K562 (cell line): Measurements from ENCODE around the gene OCIAD2.

Source experiments
- CC2D1A ChIP-seq: fragments of 450-650 bp; IDR thresholded peaks from 2 replicates; pipeline ENCODE4 v1.6.1; 2017; ENCODE audit warnings: mild to moderate bottlenecking
- EZH2 ChIP-seq: IDR thresholded peaks from 2 replicates; pipeline ENCODE4 v1.6.1; 2012; ENCODE audit warnings: low read depth, mild to moderate bottlenecking, inconsistent platforms, low read length, borderline replicate concordance
- FOXP4 ChIP-seq: sonication (generic); formaldehyde crosslinking; IDR thresholded peaks from 2 replicates; pipeline ENCODE4 v1.8.0; 2022; ENCODE audit warnings: mild to moderate bottlenecking, missing genetic modification reagents, borderline replicate concordance
- KLF10 ChIP-seq: fragments of 250-450 bp; sonication (Bioruptor Pico); IDR thresholded peaks from 2 replicates; pipeline ENCODE4 v1.6.1; 2021; ENCODE audit warnings: matching md5 sums
- POLR2A ChIP-seq: fragments of 450-650 bp; conservative IDR thresholded peaks from 2 replicates; pipeline ENCODE4 v1.6.1; 2016
- POLR2AphosphoS5 ChIP-seq: IDR thresholded peaks from 2 replicates; pipeline ENCODE4 v1.6.1; 2011; ENCODE audit warnings: mild to moderate bottlenecking, low read depth, low read length, moderate library complexity; ENCODE audit not compliant: control insufficient read depth, insufficient read depth
- SETDB1 ChIP-seq: IDR thresholded peaks from one replicate; pipeline ENCODE4 v1.6.1; 2012; ENCODE audit warnings: low read length, control low read depth, inconsistent platforms
- SMARCC2 ChIP-seq: fragments of 450-650 bp; IDR thresholded peaks from 2 replicates; pipeline ENCODE4 v1.6.1; 2017; ENCODE audit warnings: antibody characterized with exemption, moderate library complexity, mild to moderate bottlenecking, low read depth
- SNAPC5 ChIP-seq: fragments of 250-450 bp; sonication (Bioruptor Pico); IDR thresholded peaks from 2 replicates; pipeline ENCODE4 v1.8.0; 2021; ENCODE audit warnings: moderate library complexity, mild to moderate bottlenecking, inconsistent platforms
- SREBF2 ChIP-seq: sonication (generic); formaldehyde crosslinking; IDR thresholded peaks from 2 replicates; pipeline ENCODE4 v1.4.0; 2020; ENCODE audit warnings: mild to moderate bottlenecking, missing genetic modification reagents
- ZNF124 ChIP-seq: sonication (generic); formaldehyde crosslinking; IDR thresholded peaks from 2 replicates; pipeline ENCODE4 v1.8.1; 2022; ENCODE audit warnings: missing genetic modification reagents
- ZNF197 ChIP-seq: fragments of 200-800 bp; sonication (Bioruptor generic); IDR thresholded peaks from 2 replicates; pipeline ENCODE4 v1.6.1; 2016; ENCODE audit warnings: low read depth, missing genetic modification characterization, missing compliant biosample characterization
- TF ChIP-seq, protein P1 (sequence below): fragments of 250-450 bp; sonication (Bioruptor Pico); IDR thresholded peaks from 2 replicates; pipeline ENCODE4 v1.5.0; 2021; ENCODE audit warnings: mild to moderate bottlenecking, borderline replicate concordance
- TF ChIP-seq, protein P2 (sequence below): sonication (generic); formaldehyde crosslinking; IDR thresholded peaks from 2 replicates; pipeline ENCODE4 v1.8.1; 2022; ENCODE audit warnings: missing genetic modification reagents

GRCh38 chr4:48907706-48908477 lies 1.3 kb upstream of the OCIAD2 start:
- TF ChIP-seq FOXP4, result no peak
- no peak for TF ChIP-seq SMARCC2
- TF ChIP-seq ZNF124 (CRISPR knock-in tag), result no peak
- no peak for TF ChIP-seq POLR2A
- no peak for TF ChIP-seq KLF10
- no peak for TF ChIP-seq SETDB1
- TF ChIP-seq CC2D1A, result no peak
- no peak for TF ChIP-seq SREBF2
- TF ChIP-seq EZH2, result no peak
- TF ChIP-seq, protein P1, sequence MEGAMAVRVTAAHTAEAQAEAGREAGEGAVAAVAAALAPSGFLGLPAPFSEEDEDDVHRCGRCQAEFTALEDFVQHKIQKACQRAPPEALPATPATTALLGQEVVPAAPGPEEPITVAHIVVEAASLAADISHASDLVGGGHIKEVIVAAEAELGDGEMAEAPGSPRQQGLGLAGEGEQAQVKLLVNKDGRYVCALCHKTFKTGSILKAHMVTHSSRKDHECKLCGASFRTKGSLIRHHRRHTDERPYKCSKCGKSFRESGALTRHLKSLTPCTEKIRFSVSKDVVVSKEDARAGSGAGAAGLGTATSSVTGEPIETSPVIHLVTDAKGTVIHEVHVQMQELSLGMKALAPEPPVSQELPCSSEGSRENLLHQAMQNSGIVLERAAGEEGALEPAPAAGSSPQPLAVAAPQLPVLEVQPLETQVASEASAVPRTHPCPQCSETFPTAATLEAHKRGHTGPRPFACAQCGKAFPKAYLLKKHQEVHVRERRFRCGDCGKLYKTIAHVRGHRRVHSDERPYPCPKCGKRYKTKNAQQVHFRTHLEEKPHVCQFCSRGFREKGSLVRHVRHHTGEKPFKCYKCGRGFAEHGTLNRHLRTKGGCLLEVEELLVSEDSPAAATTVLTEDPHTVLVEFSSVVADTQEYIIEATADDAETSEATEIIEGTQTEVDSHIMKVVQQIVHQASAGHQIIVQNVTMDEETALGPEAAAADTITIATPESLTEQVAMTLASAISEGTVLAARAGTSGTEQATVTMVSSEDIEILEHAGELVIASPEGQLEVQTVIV (CRISPR knock-in tag), result no peak
- TF ChIP-seq, protein P2, sequence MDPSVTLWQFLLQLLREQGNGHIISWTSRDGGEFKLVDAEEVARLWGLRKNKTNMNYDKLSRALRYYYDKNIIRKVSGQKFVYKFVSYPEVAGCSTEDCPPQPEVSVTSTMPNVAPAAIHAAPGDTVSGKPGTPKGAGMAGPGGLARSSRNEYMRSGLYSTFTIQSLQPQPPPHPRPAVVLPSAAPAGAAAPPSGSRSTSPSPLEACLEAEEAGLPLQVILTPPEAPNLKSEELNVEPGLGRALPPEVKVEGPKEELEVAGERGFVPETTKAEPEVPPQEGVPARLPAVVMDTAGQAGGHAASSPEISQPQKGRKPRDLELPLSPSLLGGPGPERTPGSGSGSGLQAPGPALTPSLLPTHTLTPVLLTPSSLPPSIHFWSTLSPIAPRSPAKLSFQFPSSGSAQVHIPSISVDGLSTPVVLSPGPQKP (CRISPR knock-in tag), result no peak
- no peak for TF ChIP-seq ZNF197 (CRISPR knock-in tag)
- no peak for TF ChIP-seq POLR2AphosphoS5
- TF ChIP-seq SNAPC5 (CRISPR knock-in tag), result no peak
